Breast epithelium (tissue), 4 donors: Measurements from ENCODE around the gene VAV3. TPM values are rescaled to one million over a fixed set of nuclear protein-coding genes. Genes with fewer than 3 reads are reported as not detected.

Source experiments
- DNase-seq, 2 donors: peaks; one replicate each; pipeline ENCODE4 v3.0.0-alpha.2; 2019; ENCODE audit warnings: low spot score in 2 of 2
- H3K27ac ChIP-seq, 2 donors: fragments of 200-600 bp; sonication (generic) in 1 of 2; one replicate each; pipeline ENCODE4 v1.5.1; 2016 to 2019; ENCODE audit warnings: mild to moderate bottlenecking in 1 of 2
- H3K27me3 ChIP-seq, 2 donors: fragments of 200-600 bp; sonication (generic) in 1 of 2; one replicate each; pipeline versions ENCODE4 v1.5.1 to v1.6.0; 2017 to 2019; ENCODE audit warnings: control low read depth in 1 of 2, mild to moderate bottlenecking in 1 of 2
- H3K36me3 ChIP-seq: fragments of 200-600 bp; one replicate; pipeline ENCODE4 v1.5.1; 2019
- H3K4me1 ChIP-seq, 2 donors: fragments of 200-600 bp; sonication (generic); one replicate each; pipeline ENCODE4 v1.5.1; 2016 to 2019; ENCODE audit warnings: control low read depth in 1 of 2
- H3K4me3 ChIP-seq, 3 donors: fragments of 200-600 bp; sonication (generic); 1 replicate in 2 of 3; 2 replicates in 1 of 3; pipeline ENCODE4 v1.5.1; 2016 to 2019; ENCODE audit warnings: mild to moderate bottlenecking in 3 of 3, moderate library complexity in 2 of 3
- H3K9me3 ChIP-seq, 2 donors: fragments of 200-600 bp; sonication (generic) in 1 of 2; one replicate each; pipeline ENCODE4 v1.5.1; 2016 to 2019; ENCODE audit warnings: control low read depth in 1 of 2
- POLR2A ChIP-seq: fragments of 450-650 bp; IDR thresholded peaks from one replicate; pipeline ENCODE4 v1.6.1; 2016; ENCODE audit warnings: antibody characterized with exemption, mild to moderate bottlenecking, moderate library complexity
- POLR2AphosphoS5 ChIP-seq, 3 donors: sonication (generic); formaldehyde crosslinking; IDR thresholded peaks; one replicate each; pipeline ENCODE4 v1.6.1; 2017; ENCODE audit warnings: antibody characterized with exemption in 3 of 3
- intact Hi-C: fragments of 100-400 bp; cut with DNase I; formaldehyde crosslinking; loops from one replicate; pipeline ENCODE4 v1.15.1; 2023; ENCODE audit warnings: low total_unique reads
- total RNA-seq, 3 donors: library from RNA; depleted of rRNA; stranded (reverse); fragments of >200 nt; gene quantifications; one replicate each; pipeline ENCODE4 v1.1.0, GENCODE V29; 2016
- TF ChIP-seq, protein P1 (sequence below), 3 donors: fragments of 450-650 bp; IDR thresholded peaks; one replicate each; pipeline ENCODE4 v1.5.1; 2016 to 2017; ENCODE audit warnings: antibody characterized with exemption in 3 of 3, mild to moderate bottlenecking in 3 of 3, moderate library complexity in 3 of 3

VAV3 gene
- total RNA-seq, 3 donors from 2014 or later, result 8.0 to 153 (median 113) TPM

- no peak overlapping the region for H3K4me3 ChIP-seq
- no peak for TF ChIP-seq POLR2A
- no peak for TF ChIP-seq POLR2AphosphoS5 (IDR thresholded peaks at IDR 0.05)
- TF ChIP-seq, protein P1, sequence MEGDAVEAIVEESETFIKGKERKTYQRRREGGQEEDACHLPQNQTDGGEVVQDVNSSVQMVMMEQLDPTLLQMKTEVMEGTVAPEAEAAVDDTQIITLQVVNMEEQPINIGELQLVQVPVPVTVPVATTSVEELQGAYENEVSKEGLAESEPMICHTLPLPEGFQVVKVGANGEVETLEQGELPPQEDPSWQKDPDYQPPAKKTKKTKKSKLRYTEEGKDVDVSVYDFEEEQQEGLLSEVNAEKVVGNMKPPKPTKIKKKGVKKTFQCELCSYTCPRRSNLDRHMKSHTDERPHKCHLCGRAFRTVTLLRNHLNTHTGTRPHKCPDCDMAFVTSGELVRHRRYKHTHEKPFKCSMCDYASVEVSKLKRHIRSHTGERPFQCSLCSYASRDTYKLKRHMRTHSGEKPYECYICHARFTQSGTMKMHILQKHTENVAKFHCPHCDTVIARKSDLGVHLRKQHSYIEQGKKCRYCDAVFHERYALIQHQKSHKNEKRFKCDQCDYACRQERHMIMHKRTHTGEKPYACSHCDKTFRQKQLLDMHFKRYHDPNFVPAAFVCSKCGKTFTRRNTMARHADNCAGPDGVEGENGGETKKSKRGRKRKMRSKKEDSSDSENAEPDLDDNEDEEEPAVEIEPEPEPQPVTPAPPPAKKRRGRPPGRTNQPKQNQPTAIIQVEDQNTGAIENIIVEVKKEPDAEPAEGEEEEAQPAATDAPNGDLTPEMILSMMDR (IDR thresholded peaks at IDR 0.05), result no peak
- H3K27me3 ChIP-seq, result no peaks in the 10 kb centered on the region
- no peaks in the 10 kb centered on the region for H3K9me3 ChIP-seq
- intact Hi-C loops, result no loop called here
- H3K4me1 ChIP-seq, result peaks cover 0 to 4% of the 10 kb centered on the region in 2 donors
- H3K36me3 ChIP-seq, result no peaks in the 10 kb centered on the region
- peak overlapping the region; percentile 40 to 84 for H3K27ac ChIP-seq
- DNase-seq, result no peak
Observed at GRCh38 chr1:107691540-107691939, 273.4 kb downstream of the VAV3 start.

GRCh38 chr1:107690491-107690890, 274.5 kb downstream of the VAV3 start:
- H3K27ac ChIP-seq, result peak overlapping the region; percentile 71 to 84
- TF ChIP-seq POLR2AphosphoS5 (IDR thresholded peaks at IDR 0.05) (no peak), POLR2A (no peak)
- TF ChIP-seq, protein P1 (IDR thresholded peaks at IDR 0.05), result no peak
- no peak overlapping the region for H3K4me3 ChIP-seq
- H3K36me3 ChIP-seq, result no peaks in the 10 kb centered on the region
- H3K27me3 ChIP-seq, result no peaks in the 10 kb centered on the region
- no peaks in the 10 kb centered on the region for H3K9me3 ChIP-seq
- DNase-seq, result no peak
- peaks cover 0 to 4% of the 10 kb centered on the region in 2 donors for H3K4me1 ChIP-seq
- intact Hi-C loops, result no loop called here

- H3K4me3 ChIP-seq, result no peak overlapping the region
- intact Hi-C loops, result loop anchor here (5.0 kb wide), 1 partner anchor 532 kb away; no protein-coding TSS in a partner anchor
- no peaks in the 10 kb centered on the region for H3K36me3 ChIP-seq
- peaks cover 0 to 4% of the 10 kb centered on the region in 2 donors for H3K4me1 ChIP-seq
- TF ChIP-seq POLR2AphosphoS5 (IDR thresholded peaks at IDR 0.05) (no peak), POLR2A (no peak)
- TF ChIP-seq, protein P1 (IDR thresholded peaks at IDR 0.05), result peak in 1 of 3 donors; percentile 26
- DNase-seq, result no peak
- no peaks in the 10 kb centered on the region for H3K27me3 ChIP-seq
- H3K9me3 ChIP-seq, result no peaks in the 10 kb centered on the region
- peak overlapping the region; percentile 71 to 84 for H3K27ac ChIP-seq
Observed at GRCh38 chr1:107689733-107690132, 275.2 kb downstream of the VAV3 start.

- DNase-seq, result peak; percentile 70 to 85
- Histone ChIP-seq H3K4me3 (peak overlapping the region in 1 of 3 donors; percentile 62), H3K9me3 (no peaks in the 10 kb centered on the region), H3K4me1 (peaks cover 0 to 4% of the 10 kb centered on the region in 2 donors), H3K27ac (peak overlapping the region; percentile 71 to 85), H3K36me3 (no peaks in the 10 kb centered on the region), H3K27me3 (no peaks in the 10 kb centered on the region)
- intact Hi-C loops, result loop anchor here (5.0 kb wide), 1 partner anchor 532 kb away; no protein-coding TSS in a partner anchor
- TF ChIP-seq, protein P1 (IDR thresholded peaks at IDR 0.05), result no peak
- TF ChIP-seq POLR2A (no peak), POLR2AphosphoS5 (IDR thresholded peaks at IDR 0.05) (no peak)
Observed at GRCh38 chr1:107689159-107689558, 275.8 kb downstream of the VAV3 start.

GRCh38 chr1:107687849-107688753, 276.9 kb downstream of the VAV3 start:
- DNase-seq, result no peak
- H3K4me1 ChIP-seq, result peaks cover 0 to 4% of the 10 kb centered on the region in 2 donors
- no peaks in the 10 kb centered on the region for H3K36me3 ChIP-seq
- intact Hi-C loops, result loop anchor here (5.0 kb wide), 1 partner anchor 531 kb away; no protein-coding TSS in a partner anchor
- H3K27ac ChIP-seq, result peak overlapping the region; percentile 71 to 85
- no peaks in the 10 kb centered on the region for H3K9me3 ChIP-seq
- H3K27me3 ChIP-seq, result no peaks in the 10 kb centered on the region
- TF ChIP-seq POLR2A, result peak; percentile 42
- no peak for TF ChIP-seq POLR2AphosphoS5 (IDR thresholded peaks at IDR 0.05)
- peak overlapping the region in 2 of 3 donors; percentile 45 to 62 for H3K4me3 ChIP-seq
